ENCODE results near the gene SHC2. TPM values are rescaled to one million over a fixed set of nuclear protein-coding genes. Genes with fewer than 3 reads are reported as not detected.

SHC2 gene
- total RNA-seq, 1 experiment from 2014 or later: 2.4 TPM

GRCh38 chr19:402786-403185, 58.0 kb downstream of the SHC2 start:
- no peaks in the 10 kb centered on the region for H3K4me1 ChIP-seq
- no peak overlapping the region for H3K4me3 Mint-ChIP-seq (ENCODE audit: unreplicated experiment)
- no peaks in the 10 kb centered on the region for H3K9me3 ChIP-seq
- CTCF ChIA-PET: no interaction called here
- H3K27ac Mint-ChIP-seq (ENCODE audit: unreplicated experiment): no peak overlapping the region
- H3K36me3 Mint-ChIP-seq (ENCODE audit: insufficient read depth, unreplicated experiment): no peaks in the 10 kb centered on the region
- H3K36me3 ChIP-seq (ENCODE audit: control insufficient read depth, insufficient read depth, low read length): no peaks in the 10 kb centered on the region
- H3K27me3 Mint-ChIP-seq (ENCODE audit: insufficient read depth, unreplicated experiment): no peaks in the 10 kb centered on the region
- POLR2A ChIA-PET: no interaction called here
- intact Hi-C loops (cut with micrococcal nuclease; ENCODE audit: unreplicated experiment): no loop called here
- DNase-seq: no peak
- TF ChIP-seq, protein P1, sequence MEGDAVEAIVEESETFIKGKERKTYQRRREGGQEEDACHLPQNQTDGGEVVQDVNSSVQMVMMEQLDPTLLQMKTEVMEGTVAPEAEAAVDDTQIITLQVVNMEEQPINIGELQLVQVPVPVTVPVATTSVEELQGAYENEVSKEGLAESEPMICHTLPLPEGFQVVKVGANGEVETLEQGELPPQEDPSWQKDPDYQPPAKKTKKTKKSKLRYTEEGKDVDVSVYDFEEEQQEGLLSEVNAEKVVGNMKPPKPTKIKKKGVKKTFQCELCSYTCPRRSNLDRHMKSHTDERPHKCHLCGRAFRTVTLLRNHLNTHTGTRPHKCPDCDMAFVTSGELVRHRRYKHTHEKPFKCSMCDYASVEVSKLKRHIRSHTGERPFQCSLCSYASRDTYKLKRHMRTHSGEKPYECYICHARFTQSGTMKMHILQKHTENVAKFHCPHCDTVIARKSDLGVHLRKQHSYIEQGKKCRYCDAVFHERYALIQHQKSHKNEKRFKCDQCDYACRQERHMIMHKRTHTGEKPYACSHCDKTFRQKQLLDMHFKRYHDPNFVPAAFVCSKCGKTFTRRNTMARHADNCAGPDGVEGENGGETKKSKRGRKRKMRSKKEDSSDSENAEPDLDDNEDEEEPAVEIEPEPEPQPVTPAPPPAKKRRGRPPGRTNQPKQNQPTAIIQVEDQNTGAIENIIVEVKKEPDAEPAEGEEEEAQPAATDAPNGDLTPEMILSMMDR (IDR thresholded peaks at IDR 0.05; ENCODE audit: insufficient read depth in 1 of 2, low read depth in 1 of 2, low read length in 1 of 2, severe bottlenecking in 1 of 2, unreplicated experiment in 1 of 2): no peak
- BruUV-seq (replicated peaks): no TSS peak
- no peaks in the 10 kb centered on the region for H3K9me3 Mint-ChIP-seq (ENCODE audit: unreplicated experiment)
- no peak overlapping the region for H3K4me3 ChIP-seq (ENCODE audit: low read depth, low read length)
- H3K27me3 ChIP-seq (replicated peaks; ENCODE audit: control insufficient read depth, insufficient read depth, low read length): no peaks in the 10 kb centered on the region; the same call in 1 of the 2 replicates
- no peaks in the 10 kb centered on the region for H3K4me1 Mint-ChIP-seq (ENCODE audit: low read depth, unreplicated experiment)

DNA sequence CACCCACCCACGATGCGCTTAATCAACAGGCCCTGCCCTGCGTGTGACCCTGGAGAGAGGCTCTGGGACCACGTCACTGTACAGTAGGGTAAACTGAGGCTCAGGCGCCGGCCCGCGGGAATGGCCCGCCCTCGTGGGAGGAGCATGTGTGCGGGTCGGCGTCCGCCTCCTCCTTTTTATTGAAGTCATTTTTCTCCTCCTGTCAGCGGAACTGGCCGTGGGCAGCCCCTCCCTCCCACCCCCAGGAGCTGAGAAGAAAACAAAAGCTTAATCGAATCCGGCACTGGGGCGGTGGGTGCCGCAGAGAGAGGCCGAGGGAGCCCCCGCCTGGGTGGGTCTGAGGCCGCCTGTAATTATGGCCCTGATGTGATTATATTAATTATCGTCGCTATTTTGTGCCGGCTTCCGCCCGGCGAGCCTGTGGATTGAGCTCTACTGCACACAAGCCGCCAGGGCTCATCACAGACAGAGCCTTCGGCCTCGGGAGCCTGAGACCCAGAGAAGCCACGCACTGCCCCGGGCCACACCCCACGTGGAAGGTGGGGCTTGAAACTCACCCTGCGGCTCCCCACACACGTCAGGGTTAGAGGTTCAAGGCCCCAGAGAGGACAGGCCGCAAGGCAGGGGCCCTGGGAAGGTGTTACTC, 58.8 kb downstream of the SHC2 start:
- no TSS peak for BruUV-seq (replicated peaks)
- H3K27me3 ChIP-seq (replicated peaks; ENCODE audit: control insufficient read depth, insufficient read depth, low read length): no peaks in the 10 kb centered on the region; the same call in 1 of the 2 replicates
- Mint-ChIP-seq H3K36me3 (ENCODE audit: insufficient read depth, unreplicated experiment) (no peaks in the 10 kb centered on the region), H3K4me1 (ENCODE audit: low read depth, unreplicated experiment) (no peaks in the 10 kb centered on the region), H3K27ac (ENCODE audit: unreplicated experiment) (no peak overlapping the region), H3K27me3 (ENCODE audit: insufficient read depth, unreplicated experiment) (no peaks in the 10 kb centered on the region), H3K4me3 (ENCODE audit: unreplicated experiment) (no peak overlapping the region), H3K9me3 (ENCODE audit: unreplicated experiment) (no peaks in the 10 kb centered on the region)
- TF ChIP-seq, protein P1 (IDR thresholded peaks at IDR 0.05; ENCODE audit: insufficient read depth in 1 of 2, low read depth in 1 of 2, low read length in 1 of 2, severe bottlenecking in 1 of 2, unreplicated experiment in 1 of 2): no peak
- intact Hi-C loops (cut with micrococcal nuclease; ENCODE audit: unreplicated experiment): no loop called here
- no peak overlapping the region for H3K4me3 ChIP-seq (ENCODE audit: low read depth, low read length)
- CTCF ChIA-PET: no interaction called here
- DNase-seq: no peak
- no peaks in the 10 kb centered on the region for H3K36me3 ChIP-seq (ENCODE audit: control insufficient read depth, insufficient read depth, low read length)
- no peaks in the 10 kb centered on the region for H3K9me3 ChIP-seq
- H3K4me1 ChIP-seq: no peaks in the 10 kb centered on the region
- POLR2A ChIA-PET: no interaction called here

GRCh38 chr19:400976-401865, 59.6 kb downstream of the SHC2 start:
- Mint-ChIP-seq H3K36me3 (ENCODE audit: insufficient read depth, unreplicated experiment) (no peaks in the 10 kb centered on the region), H3K9me3 (ENCODE audit: unreplicated experiment) (peaks cover under 1% of the 10 kb centered on the region), H3K4me1 (ENCODE audit: low read depth, unreplicated experiment) (no peaks in the 10 kb centered on the region), H3K4me3 (ENCODE audit: unreplicated experiment) (no peak overlapping the region), H3K27ac (ENCODE audit: unreplicated experiment) (no peak overlapping the region), H3K27me3 (ENCODE audit: insufficient read depth, unreplicated experiment) (no peaks in the 10 kb centered on the region)
- CTCF ChIA-PET: no interaction called here
- Histone ChIP-seq H3K36me3 (ENCODE audit: control insufficient read depth, insufficient read depth, low read length) (no peaks in the 10 kb centered on the region), H3K4me3 (ENCODE audit: low read depth, low read length) (no peak overlapping the region), H3K9me3 (no peaks in the 10 kb centered on the region), H3K27me3 (replicated peaks; ENCODE audit: control insufficient read depth, insufficient read depth, low read length) (no peaks in the 10 kb centered on the region), H3K4me1 (no peaks in the 10 kb centered on the region)
- POLR2A ChIA-PET: no interaction called here
- TF ChIP-seq, protein P1 (IDR thresholded peaks at IDR 0.05; ENCODE audit: insufficient read depth in 1 of 2, low read depth in 1 of 2, low read length in 1 of 2, severe bottlenecking in 1 of 2, unreplicated experiment in 1 of 2): no peak
- no TSS peak for BruUV-seq (replicated peaks)
- intact Hi-C loops (cut with micrococcal nuclease; ENCODE audit: unreplicated experiment): no loop called here
- no peak for DNase-seq
